Jurkat, Clone E6-1 (cell line): ENCODE measurements around the gene PHACTR2.

ENCODE experiments used
- DNase-seq: peaks from one replicate; pipeline ENCODE4 v3.0.0-alpha.2; 2011; ENCODE audit warnings: low read depth, low spot score
- H3K4me3 ChIP-seq: 2 replicates; pipeline ENCODE4 v1.5.1; 2011; ENCODE audit warnings: mild to moderate bottlenecking, low read length, control low read depth, moderate library complexity

The PHACTR2 gene

GRCh38 chr6:143695130-143695968, 17.6 kb downstream of the PHACTR2 start:
- no peak for DNase-seq

GRCh38 chr6:143695969-143696663, 18.4 kb downstream of the PHACTR2 start:
- H3K4me3 ChIP-seq, result no peak overlapping the region
- DNase-seq, result no peak

More at GRCh38 chr6:143695130-143695968, 17.6 kb downstream of the PHACTR2 start:
- H3K4me3 ChIP-seq, result no peak overlapping the region

DNA sequence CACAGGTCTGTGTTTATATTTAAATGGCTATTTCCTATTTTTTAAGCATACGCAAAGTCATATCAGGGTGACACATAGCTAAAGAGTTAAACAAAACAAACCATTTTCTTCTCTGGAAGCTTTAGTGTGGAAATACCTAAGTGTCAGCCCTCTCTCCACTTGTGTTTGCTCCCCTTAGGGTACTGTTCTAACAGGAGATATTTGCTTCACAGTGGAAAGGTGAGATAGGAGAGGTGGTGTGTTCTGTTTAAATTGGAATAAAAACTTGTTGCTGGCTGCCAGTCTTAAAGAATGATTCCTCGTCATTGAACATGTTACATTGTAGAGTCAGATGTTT, 18.9 kb downstream of the PHACTR2 start:
- DNase-seq, result no peak

GRCh38 chr6:143697076-143697800, 19.5 kb downstream of the PHACTR2 start:
- H3K4me3 ChIP-seq, result no peak overlapping the region
- no peak for DNase-seq

More for the DNA sequence above, 18.9 kb downstream of the PHACTR2 start:
- no peak overlapping the region for H3K4me3 ChIP-seq

GRCh38 chr6:143698329-143698728, 20.6 kb downstream of the PHACTR2 start:
- H3K4me3 ChIP-seq, result no peak overlapping the region
- DNase-seq, result no peak

- H3K4me3 ChIP-seq, result no peak overlapping the region
- DNase-seq, result no peak
Observed at GRCh38 chr6:143698759-143699429, 21.1 kb downstream of the PHACTR2 start.

DNA sequence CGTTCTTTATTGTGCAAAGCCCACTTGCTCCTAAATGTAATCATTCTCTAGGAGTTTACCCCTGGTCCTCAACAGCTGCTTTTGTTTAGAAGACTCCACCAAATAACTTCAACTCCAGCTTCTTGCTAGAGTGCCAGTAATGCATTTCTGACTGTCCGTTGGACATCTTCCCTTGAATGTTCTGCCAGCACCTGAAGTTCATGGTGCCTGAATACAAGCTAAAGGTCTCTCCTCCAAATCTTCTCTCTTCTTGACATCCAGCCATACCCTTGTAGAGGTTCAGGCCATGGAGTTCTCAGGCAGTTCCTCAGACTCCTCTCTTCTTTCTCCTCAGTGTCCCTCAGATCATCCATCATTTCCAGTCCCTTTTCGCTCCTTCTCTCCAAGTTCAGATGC, 21.7 kb downstream of the PHACTR2 start:
- no peak for DNase-seq
- no peak overlapping the region for H3K4me3 ChIP-seq

- H3K4me3 ChIP-seq, result no peak overlapping the region
- no peak for DNase-seq
Observed at GRCh38 chr6:143700684-143701348, 23.1 kb downstream of the PHACTR2 start.

DNA sequence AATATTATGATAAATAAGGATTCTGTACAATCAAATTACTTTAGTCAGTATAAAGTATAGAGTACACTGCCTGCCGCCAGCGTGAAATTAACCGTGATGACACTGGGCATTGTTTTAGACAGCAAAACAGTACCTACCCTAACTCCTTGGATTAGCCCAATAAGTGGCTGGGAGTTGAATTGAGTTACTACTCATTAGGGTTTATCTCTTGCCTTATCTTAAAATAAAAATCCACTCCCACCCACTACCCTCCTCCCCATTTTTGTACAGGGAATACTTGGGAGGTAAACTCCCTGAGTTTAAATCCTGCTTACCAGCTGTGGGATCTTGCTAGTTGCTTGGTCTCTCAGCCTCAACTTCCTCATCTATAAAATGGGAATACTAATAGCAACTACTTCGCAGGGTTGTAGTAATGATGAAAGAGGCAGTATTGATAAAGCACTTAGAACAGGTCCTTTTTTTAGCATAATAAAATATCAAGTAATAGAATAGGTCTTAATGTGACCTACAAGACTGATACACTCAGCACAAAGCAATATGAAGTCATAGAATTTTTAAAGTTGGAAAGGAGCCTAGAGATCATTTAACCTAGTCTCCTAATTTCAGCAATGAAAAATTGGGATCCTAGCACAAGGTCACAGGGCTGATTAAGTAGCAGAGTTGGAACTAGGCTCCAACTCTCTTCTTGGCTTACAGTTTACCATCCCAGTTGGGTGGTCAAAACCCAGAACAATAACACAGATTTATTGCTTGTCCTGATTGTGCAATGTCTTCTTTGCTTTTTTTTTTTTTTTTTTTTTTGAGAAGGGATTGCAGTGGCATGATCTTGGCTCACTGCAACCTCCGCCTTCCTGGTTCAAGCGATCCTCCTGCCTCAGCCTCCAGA, 23.8 kb downstream of the PHACTR2 start:
- DNase-seq, result no peak
- H3K4me3 ChIP-seq, result no peak overlapping the region

GRCh38 chr6:143705569-143705968, 27.8 kb downstream of the PHACTR2 start:
- no peak for DNase-seq
- no peak overlapping the region for H3K4me3 ChIP-seq

- no peak for DNase-seq
- H3K4me3 ChIP-seq, result no peak overlapping the region
Observed at GRCh38 chr6:143707697-143708096, 29.9 kb downstream of the PHACTR2 start.

DNA sequence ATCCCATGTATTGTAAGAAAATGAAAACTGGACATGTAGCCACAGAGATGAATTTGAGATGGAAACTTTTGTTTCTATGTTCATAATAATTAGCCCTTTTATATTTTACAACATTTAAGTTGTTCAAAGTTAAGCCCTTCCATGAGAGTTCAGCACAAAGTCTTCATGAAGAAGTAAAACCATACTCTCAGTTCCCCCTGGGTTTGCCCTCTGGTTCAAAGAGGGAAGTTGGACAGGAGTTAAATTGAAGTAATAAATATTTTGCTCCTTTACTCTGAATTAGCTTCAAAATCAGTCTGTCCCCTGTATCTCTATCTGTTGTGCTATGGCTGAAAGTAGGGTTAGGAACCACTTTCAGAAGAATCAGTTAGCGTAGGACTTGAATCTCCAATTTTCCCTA, 31.1 kb downstream of the PHACTR2 start:
- H3K4me3 ChIP-seq, result no peak overlapping the region
- DNase-seq, result no peak

DNA sequence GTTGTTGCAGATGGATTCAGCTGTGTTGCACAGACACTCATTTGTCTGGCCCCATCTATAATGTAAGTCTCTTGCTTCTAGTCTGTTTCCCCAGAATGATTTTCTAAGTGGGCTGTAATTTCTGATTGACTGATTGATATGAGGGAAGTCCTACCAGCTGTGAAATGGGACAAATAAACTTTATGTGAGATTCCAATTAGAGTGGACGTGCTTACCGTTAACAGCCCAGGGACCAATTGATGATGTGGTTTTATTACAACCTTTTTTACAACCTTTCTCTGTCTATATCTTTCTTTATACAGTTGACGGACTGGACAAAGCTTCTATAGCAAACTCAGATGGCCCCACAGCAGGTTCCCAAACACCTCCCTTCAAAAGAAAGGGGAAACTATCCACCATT, 33.9 kb downstream of the PHACTR2 start:
- H3K4me3 ChIP-seq, result no peak overlapping the region
- no peak for DNase-seq

DNA sequence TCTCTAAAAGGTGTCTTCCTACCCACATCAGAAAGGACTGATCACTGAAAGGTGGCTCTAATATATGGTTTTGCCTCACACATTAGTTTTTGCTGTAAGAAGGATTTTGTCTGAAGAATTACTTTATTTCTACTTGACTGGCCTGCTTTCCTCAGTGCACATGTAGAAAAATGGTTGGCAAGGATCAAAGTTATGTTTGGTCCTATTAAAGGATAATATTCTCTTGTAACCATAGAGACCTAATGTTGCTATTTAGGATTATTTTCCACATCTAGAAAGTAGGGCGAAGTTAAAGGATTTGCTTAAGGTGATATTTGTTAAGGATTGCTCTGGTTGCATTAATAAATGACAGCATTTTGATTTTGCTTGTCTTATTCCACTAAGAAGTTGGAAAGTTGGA, 40.7 kb downstream of the PHACTR2 start:
- no peak overlapping the region for H3K4me3 ChIP-seq
- DNase-seq, result no peak

- DNase-seq, result no peak
- no peak overlapping the region for H3K4me3 ChIP-seq
Observed at GRCh38 chr6:143721642-143722041, 43.9 kb downstream of the PHACTR2 start.

- no peak overlapping the region for H3K4me3 ChIP-seq
- DNase-seq, result no peak
Observed at GRCh38 chr6:143724876-143725275, 47.1 kb downstream of the PHACTR2 start.

DNA sequence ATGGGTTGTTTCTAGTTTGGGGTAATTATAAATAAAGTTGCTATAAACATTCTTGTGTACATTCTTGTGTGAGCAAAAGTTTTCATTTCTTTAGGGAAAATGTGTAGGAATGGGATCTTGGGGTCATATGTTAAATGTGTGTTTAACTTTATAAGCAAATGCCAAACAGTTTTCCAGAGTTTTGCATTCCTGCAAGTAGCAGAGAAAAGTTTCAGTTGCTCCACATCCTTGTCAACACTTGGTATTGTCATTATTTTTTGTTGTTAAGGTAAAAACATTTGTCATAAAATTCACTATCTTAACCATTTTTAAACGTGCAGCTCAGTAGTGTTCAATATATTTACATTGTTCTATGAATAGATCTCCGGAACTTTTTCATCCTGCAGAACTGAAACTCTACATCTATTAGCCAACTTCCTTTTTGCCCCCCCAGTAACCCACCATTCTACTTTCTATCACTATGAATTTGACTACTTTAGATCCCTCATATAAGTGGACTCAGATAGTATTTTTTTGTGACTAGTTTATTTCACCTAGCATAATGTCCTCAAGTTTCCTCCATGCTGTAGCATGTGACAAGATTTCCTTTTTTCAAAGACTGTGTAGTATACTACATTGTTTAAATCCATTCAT, 48.4 kb downstream of the PHACTR2 start:
- DNase-seq, result no peak
- no peak overlapping the region for H3K4me3 ChIP-seq

GRCh38 chr6:143727035-143727434, 49.3 kb downstream of the PHACTR2 start:
- no peak for DNase-seq
- no peak overlapping the region for H3K4me3 ChIP-seq
